Tibial artery (tissue), 4 donors: ENCODE results near the gene PPARG.

Source experiments
- DNase-seq, 2 donors: peaks; one replicate each; pipeline ENCODE4 v3.0.0-alpha.2; 2019
- H3K27ac ChIP-seq, 2 donors: fragments of 200-600 bp; sonication (generic) in 1 of 2; 1 replicate in 1 of 2; 2 replicates in 1 of 2; pipeline ENCODE4 v1.5.1; 2018 to 2019; ENCODE audit warnings: mild to moderate bottlenecking in 1 of 2
- H3K27me3 ChIP-seq, 2 donors: fragments of 200-600 bp; sonication (generic) in 1 of 2; one replicate each; pipeline versions ENCODE4 v1.5.1 to v1.6.0; 2016 to 2019
- H3K36me3 ChIP-seq, 3 donors: fragments of 200-600 bp; sonication (generic) in 2 of 3; one replicate each; pipeline ENCODE4 v1.5.1; 2016 to 2019; ENCODE audit warnings: mild to moderate bottlenecking in 2 of 3
- H3K4me1 ChIP-seq, 4 donors: fragments of 200-600 bp; sonication (generic) in 2 of 4; 1 replicate in 3 of 4; 2 replicates in 1 of 4; pipeline ENCODE4 v1.5.1; 2016 to 2019
- H3K4me3 ChIP-seq, 2 donors: fragments of 200-600 bp; sonication (generic) in 1 of 2; 1 replicate in 1 of 2; 2 replicates in 1 of 2; pipeline ENCODE4 v1.5.1; 2018 to 2019; ENCODE audit warnings: mild to moderate bottlenecking in 2 of 2
- H3K9me3 ChIP-seq, 3 donors: fragments of 200-600 bp; sonication (generic) in 1 of 3; one replicate each; pipeline ENCODE4 v1.5.1; 2016 to 2019
- CTCF ChIP-seq, 2 experiments: fragments of 200-600 bp in 1 of 2; fragments of 450-650 bp in 1 of 2; IDR thresholded peaks; one replicate each; pipeline ENCODE4 v1.5.1; 2017 to 2019; ENCODE audit warnings: antibody characterized with exemption in 2 of 2, mild to moderate bottlenecking in 1 of 2, moderate library complexity in 1 of 2
- intact Hi-C: fragments of 100-400 bp; cut with DNase I; formaldehyde crosslinking; loops from one replicate; pipeline ENCODE4 v1.15.0; 2023; ENCODE audit warnings: low total_unique reads

PPARG gene

DNA sequence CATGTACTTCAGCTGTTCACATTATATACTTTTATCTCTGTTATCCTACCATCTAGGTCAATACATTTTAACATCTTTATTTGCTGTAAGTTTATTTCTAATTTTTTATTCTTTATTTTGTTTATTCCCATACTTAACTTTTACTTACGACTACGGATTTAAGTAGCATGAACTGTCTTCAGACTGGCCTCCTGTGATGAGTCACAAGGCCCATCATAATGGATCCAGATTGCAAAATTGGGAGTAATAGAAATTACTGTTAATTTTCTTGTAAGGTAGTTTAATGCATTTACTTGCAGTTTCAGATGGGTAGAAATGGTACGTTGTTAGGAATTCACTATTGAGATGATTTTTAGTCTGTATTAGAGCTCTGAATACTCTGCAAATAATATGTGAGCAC is 45.9 kb downstream of the PPARG start:
- no peak overlapping the region for H3K27ac ChIP-seq
- intact Hi-C loops = no loop called here
- no peaks in the 10 kb centered on the region for H3K4me1 ChIP-seq
- DNase-seq = no peak
- H3K4me3 ChIP-seq = no peak overlapping the region
- no peaks in the 10 kb centered on the region for H3K9me3 ChIP-seq
- TF ChIP-seq CTCF (IDR thresholded peaks at IDR 0.05) = no peak
- no peaks in the 10 kb centered on the region for H3K27me3 ChIP-seq
- H3K36me3 ChIP-seq = no peaks in the 10 kb centered on the region

DNA sequence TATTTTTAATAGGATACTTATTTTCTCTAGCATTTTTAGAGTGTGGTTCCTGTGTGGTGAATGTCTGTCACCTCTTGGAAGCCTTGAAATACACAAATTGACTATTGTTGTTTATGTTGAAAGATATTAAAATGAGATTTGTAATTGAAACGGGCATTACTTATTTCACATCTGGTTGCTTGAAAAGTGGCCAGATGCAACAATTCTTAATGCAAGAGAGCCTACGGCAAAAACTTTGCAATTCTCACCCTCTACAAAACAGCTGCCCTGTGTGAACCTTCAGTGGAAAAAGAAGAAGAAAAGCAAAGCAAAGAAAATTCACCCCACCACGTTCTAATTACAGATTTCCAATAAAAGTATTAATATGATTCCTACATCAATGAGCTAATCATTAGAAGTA is 46.6 kb downstream of the PPARG start:
- Histone ChIP-seq H3K36me3 (no peaks in the 10 kb centered on the region), H3K27me3 (no peaks in the 10 kb centered on the region), H3K4me1 (no peaks in the 10 kb centered on the region), H3K4me3 (no peak overlapping the region), H3K9me3 (no peaks in the 10 kb centered on the region), H3K27ac (no peak overlapping the region)
- TF ChIP-seq CTCF (IDR thresholded peaks at IDR 0.05) = no peak
- DNase-seq = no peak
- intact Hi-C loops = no loop called here

- Histone ChIP-seq H3K4me3 (no peak overlapping the region), H3K27ac (no peak overlapping the region), H3K4me1 (no peaks in the 10 kb centered on the region), H3K27me3 (no peaks in the 10 kb centered on the region), H3K36me3 (no peaks in the 10 kb centered on the region), H3K9me3 (no peaks in the 10 kb centered on the region)
- DNase-seq = no peak
- intact Hi-C loops = no loop called here
- no peak for TF ChIP-seq CTCF (IDR thresholded peaks at IDR 0.05)
Observed at GRCh38 chr3:12336099-12336498, 47.2 kb downstream of the PPARG start.

DNA sequence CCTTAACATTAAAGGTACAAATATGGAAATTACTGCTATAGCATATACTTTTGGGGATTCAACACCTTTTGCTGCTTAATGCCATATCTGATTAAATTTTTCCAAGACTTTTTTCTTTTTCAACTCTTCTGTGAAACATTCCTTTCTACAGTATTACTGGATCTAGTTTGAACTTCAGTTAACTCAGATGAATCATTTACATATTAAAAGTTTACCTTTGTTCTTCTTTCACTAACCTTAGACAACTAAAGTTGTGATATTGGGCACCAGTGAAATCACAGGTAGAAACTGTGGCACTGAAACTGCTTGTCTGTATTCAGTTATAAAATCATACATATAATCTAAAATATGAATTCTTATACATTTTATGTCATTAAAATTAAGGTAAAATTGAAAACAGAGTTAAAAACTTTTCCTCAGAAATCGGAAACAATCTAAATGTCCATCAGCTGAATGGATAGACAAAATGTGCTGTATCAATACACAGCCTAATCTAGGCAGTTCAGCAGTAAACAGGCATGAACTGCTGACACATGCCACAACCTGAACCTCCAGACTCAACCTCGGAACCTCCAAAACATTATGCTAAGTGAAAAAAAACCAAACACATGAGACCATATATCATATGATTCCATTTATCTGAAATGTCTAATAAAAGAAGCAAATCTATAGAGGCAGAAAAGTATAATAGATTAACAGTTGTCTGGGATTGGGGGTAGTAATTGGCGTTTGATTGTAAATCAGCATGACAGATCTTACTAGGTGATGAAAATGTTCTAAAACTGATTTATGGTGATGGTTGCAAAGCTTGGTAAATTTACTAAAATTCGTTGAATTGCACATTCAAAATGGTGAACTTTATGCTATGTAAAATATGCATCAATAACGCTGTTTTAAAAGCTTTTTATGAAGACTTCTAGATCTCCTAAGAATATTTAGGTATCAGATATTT is 50.0 kb downstream of the PPARG start:
- DNase-seq = no peak
- no peak for TF ChIP-seq CTCF (IDR thresholded peaks at IDR 0.05)
- no peaks in the 10 kb centered on the region for H3K27me3 ChIP-seq
- intact Hi-C loops = no loop called here
- H3K9me3 ChIP-seq = no peaks in the 10 kb centered on the region
- H3K4me1 ChIP-seq = no peaks in the 10 kb centered on the region
- no peaks in the 10 kb centered on the region for H3K36me3 ChIP-seq
- no peak overlapping the region for H3K27ac ChIP-seq
- no peak overlapping the region for H3K4me3 ChIP-seq

DNA sequence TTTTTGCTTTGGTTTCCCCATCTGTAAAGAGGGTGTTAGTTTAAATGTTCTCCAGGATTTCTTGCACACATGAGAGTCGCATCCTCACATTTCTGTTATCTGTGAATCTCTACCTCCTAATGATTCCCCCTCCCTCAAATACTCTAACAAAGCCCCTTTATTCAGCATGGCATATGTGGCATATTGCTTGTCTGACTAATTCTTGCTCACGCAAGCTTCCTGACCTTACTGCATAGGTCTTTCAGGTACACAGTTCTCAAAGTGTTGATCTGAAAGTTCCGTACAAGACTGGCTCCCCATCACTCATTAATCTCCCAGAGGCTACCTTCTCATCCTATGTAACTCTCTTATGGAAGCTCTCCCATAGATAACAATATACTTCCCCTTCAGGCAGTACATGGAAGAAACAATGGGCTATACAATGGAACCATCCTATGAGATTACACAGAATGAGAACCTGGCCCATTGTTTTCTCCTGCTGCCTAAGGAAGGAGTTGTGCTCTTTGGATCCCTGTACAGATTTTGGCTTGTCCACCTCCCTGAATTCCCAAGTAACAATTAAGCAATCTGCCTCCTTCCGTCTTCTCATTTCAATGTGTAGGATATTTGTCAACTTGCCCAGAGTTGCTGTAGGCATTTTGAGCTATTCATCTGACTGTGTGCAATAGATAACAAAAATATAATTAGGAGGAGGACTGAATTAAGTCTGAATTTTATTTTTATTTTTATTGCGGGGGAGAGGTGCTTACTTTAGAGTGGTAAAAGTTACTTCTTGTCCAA is 51.0 kb downstream of the PPARG start:
- H3K4me3 ChIP-seq = no peak overlapping the region
- no peak for TF ChIP-seq CTCF (IDR thresholded peaks at IDR 0.05)
- H3K27ac ChIP-seq = no peak overlapping the region
- no peak for DNase-seq
- H3K36me3 ChIP-seq = no peaks in the 10 kb centered on the region
- H3K4me1 ChIP-seq = no peaks in the 10 kb centered on the region
- no peaks in the 10 kb centered on the region for H3K27me3 ChIP-seq
- intact Hi-C loops = no loop called here
- H3K9me3 ChIP-seq = no peaks in the 10 kb centered on the region
